ENCODE measurements around the gene NEK8. TPM values are rescaled to one million over a fixed set of nuclear protein-coding genes. Genes with fewer than 3 reads are reported as not detected.

The NEK8 gene
- total and polyA plus RNA-seq, 9 of the 15 experiments (the other 6 are each of a cell fraction or from before 2014, with no cell fraction given): 0.98 to 16.6 (median 4.6) TPM

DNA sequence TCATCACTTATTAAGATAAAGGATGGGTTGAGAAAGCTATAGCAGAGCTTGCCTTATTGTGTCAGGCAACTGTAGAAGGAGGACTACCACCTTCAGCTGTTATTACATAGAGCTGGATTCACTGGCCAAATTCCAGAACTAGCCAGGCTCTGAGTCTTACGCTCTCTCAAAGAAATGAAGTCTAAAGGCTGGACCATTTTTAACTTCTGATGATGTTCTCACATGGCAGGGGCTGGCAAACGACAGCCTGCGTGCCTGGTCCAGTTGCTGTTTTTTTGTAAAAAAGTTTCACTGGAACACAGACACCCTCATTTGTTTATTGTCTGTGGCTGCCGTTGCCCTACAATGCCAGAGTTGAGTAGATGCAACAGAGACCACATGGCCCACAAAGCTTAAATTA lies 36.5 kb downstream of the NEK8 start (continued):
- TF ChIP-seq, protein P1, sequence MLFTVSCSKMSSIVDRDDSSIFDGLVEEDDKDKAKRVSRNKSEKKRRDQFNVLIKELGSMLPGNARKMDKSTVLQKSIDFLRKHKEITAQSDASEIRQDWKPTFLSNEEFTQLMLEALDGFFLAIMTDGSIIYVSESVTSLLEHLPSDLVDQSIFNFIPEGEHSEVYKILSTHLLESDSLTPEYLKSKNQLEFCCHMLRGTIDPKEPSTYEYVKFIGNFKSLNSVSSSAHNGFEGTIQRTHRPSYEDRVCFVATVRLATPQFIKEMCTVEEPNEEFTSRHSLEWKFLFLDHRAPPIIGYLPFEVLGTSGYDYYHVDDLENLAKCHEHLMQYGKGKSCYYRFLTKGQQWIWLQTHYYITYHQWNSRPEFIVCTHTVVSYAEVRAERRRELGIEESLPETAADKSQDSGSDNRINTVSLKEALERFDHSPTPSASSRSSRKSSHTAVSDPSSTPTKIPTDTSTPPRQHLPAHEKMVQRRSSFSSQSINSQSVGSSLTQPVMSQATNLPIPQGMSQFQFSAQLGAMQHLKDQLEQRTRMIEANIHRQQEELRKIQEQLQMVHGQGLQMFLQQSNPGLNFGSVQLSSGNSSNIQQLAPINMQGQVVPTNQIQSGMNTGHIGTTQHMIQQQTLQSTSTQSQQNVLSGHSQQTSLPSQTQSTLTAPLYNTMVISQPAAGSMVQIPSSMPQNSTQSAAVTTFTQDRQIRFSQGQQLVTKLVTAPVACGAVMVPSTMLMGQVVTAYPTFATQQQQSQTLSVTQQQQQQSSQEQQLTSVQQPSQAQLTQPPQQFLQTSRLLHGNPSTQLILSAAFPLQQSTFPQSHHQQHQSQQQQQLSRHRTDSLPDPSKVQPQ (CRISPR knock-in tag; IDR thresholded peaks at IDR 0.05; ENCODE audit: borderline replicate concordance): no peak
- TF ChIP-seq, protein P2, sequence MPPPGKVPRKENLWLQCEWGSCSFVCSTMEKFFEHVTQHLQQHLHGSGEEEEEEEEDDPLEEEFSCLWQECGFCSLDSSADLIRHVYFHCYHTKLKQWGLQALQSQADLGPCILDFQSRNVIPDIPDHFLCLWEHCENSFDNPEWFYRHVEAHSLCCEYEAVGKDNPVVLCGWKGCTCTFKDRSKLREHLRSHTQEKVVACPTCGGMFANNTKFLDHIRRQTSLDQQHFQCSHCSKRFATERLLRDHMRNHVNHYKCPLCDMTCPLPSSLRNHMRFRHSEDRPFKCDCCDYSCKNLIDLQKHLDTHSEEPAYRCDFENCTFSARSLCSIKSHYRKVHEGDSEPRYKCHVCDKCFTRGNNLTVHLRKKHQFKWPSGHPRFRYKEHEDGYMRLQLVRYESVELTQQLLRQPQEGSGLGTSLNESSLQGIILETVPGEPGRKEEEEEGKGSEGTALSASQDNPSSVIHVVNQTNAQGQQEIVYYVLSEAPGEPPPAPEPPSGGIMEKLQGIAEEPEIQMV (tag; conservative IDR thresholded peaks at IDR 0.05; ENCODE audit: low read depth): no peak
- TF ChIP-seq KAT8 (IDR thresholded peaks at IDR 0.05; ENCODE audit: low read depth) (no peak), XRCC5 (IDR thresholded peaks at IDR 0.05; ENCODE audit: low read depth, low read length) (no peak)
- TF ChIP-seq, protein P3, sequence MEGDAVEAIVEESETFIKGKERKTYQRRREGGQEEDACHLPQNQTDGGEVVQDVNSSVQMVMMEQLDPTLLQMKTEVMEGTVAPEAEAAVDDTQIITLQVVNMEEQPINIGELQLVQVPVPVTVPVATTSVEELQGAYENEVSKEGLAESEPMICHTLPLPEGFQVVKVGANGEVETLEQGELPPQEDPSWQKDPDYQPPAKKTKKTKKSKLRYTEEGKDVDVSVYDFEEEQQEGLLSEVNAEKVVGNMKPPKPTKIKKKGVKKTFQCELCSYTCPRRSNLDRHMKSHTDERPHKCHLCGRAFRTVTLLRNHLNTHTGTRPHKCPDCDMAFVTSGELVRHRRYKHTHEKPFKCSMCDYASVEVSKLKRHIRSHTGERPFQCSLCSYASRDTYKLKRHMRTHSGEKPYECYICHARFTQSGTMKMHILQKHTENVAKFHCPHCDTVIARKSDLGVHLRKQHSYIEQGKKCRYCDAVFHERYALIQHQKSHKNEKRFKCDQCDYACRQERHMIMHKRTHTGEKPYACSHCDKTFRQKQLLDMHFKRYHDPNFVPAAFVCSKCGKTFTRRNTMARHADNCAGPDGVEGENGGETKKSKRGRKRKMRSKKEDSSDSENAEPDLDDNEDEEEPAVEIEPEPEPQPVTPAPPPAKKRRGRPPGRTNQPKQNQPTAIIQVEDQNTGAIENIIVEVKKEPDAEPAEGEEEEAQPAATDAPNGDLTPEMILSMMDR (IDR thresholded peaks at IDR 0.05 in 2 of 3, conservative IDR thresholded peaks at IDR 0.05 in 1 of 3; ENCODE audit: insufficient read depth in 2 of 3, low read depth in 1 of 3, low read length in 3 of 3): no peak

Measured in K562 (cell line).